ENCODE data around the gene SLC6A2.

- TF ChIP-seq CTCF (IDR thresholded peaks at IDR 0.05) (no peak), POLR2AphosphoS5 (IDR thresholded peaks at IDR 0.05) (no peak), POLR2A (IDR thresholded peaks at IDR 0.05) (no peak)
Observed at GRCh38 chr16:55700067-55700466, 44.3 kb downstream of the SLC6A2 start.

All from suprapubic skin (tissue), 4 donors.